Muscle layer of duodenum (tissue), 2 donors: ENCODE data around the gene CCDC187.

Experiments used
- H3K27ac ChIP-seq: one replicate; pipeline ENCODE4 v1.7.0; 2013; ENCODE audit warnings: mild to moderate bottlenecking, low read length
- H3K27me3 ChIP-seq: one replicate; pipeline ENCODE4 v1.7.0; 2013; ENCODE audit warnings: low read depth, mild to moderate bottlenecking, control low read depth, low read length
- H3K36me3 ChIP-seq, 2 donors: one replicate each; pipeline ENCODE4 v1.7.0; 2013; ENCODE audit warnings: low read length in 2 of 2, control low read depth in 1 of 2, mild to moderate bottlenecking in 1 of 2; ENCODE audit not compliant: insufficient read depth in 2 of 2, control insufficient read depth in 1 of 2
- H3K4me1 ChIP-seq, 2 donors: one replicate each; pipeline ENCODE4 v1.7.0; 2013; ENCODE audit warnings: low read length in 2 of 2, mild to moderate bottlenecking in 2 of 2, control low read depth in 1 of 2, moderate library complexity in 1 of 2; ENCODE audit not compliant: insufficient read depth in 2 of 2, control insufficient read depth in 1 of 2
- H3K4me3 ChIP-seq, 2 donors: one replicate each; pipeline ENCODE4 v1.7.0; 2013; ENCODE audit warnings: low read length in 2 of 2, low read depth in 1 of 2, mild to moderate bottlenecking in 1 of 2
- H3K9me3 ChIP-seq, 2 donors: one replicate each; pipeline ENCODE4 v1.7.0; 2013; ENCODE audit warnings: low read length in 2 of 2, control low read depth in 1 of 2, mild to moderate bottlenecking in 1 of 2; ENCODE audit not compliant: control insufficient read depth in 1 of 2
- donor health status: healthy.

The CCDC187 gene

GRCh38 chr9:136277746-136278145, 26.1 kb downstream of the CCDC187 start:
- no peaks in the 10 kb centered on the region for H3K4me1 ChIP-seq
- H3K4me3 ChIP-seq, result no peak overlapping the region
- H3K27ac ChIP-seq, result no peak overlapping the region
- H3K9me3 ChIP-seq, result no peaks in the 10 kb centered on the region
- no peaks in the 10 kb centered on the region for H3K36me3 ChIP-seq
- H3K27me3 ChIP-seq, result no peaks in the 10 kb centered on the region

- no peak overlapping the region for H3K27ac ChIP-seq
- no peaks in the 10 kb centered on the region for H3K27me3 ChIP-seq
- H3K4me1 ChIP-seq, result no peaks in the 10 kb centered on the region
- no peaks in the 10 kb centered on the region for H3K36me3 ChIP-seq
- H3K9me3 ChIP-seq, result no peaks in the 10 kb centered on the region
- no peak overlapping the region for H3K4me3 ChIP-seq
Measured at GRCh38 chr9:136276716-136277115, 27.2 kb downstream of the CCDC187 start.

- no peaks in the 10 kb centered on the region for H3K36me3 ChIP-seq
- H3K9me3 ChIP-seq, result no peaks in the 10 kb centered on the region
- H3K27me3 ChIP-seq, result no peaks in the 10 kb centered on the region
- H3K4me3 ChIP-seq, result no peak overlapping the region
- no peak overlapping the region for H3K27ac ChIP-seq
- no peaks in the 10 kb centered on the region for H3K4me1 ChIP-seq
Measured at GRCh38 chr9:136275655-136276429, 28.1 kb downstream of the CCDC187 start.

GRCh38 chr9:136274786-136275654, 28.9 kb downstream of the CCDC187 start:
- Histone ChIP-seq H3K4me3 (no peak overlapping the region), H3K27ac (no peak overlapping the region), H3K4me1 (no peaks in the 10 kb centered on the region), H3K27me3 (no peaks in the 10 kb centered on the region), H3K9me3 (no peaks in the 10 kb centered on the region), H3K36me3 (no peaks in the 10 kb centered on the region)

- Histone ChIP-seq H3K9me3 (no peaks in the 10 kb centered on the region), H3K27me3 (no peaks in the 10 kb centered on the region), H3K4me3 (no peak overlapping the region), H3K36me3 (no peaks in the 10 kb centered on the region), H3K4me1 (no peaks in the 10 kb centered on the region), H3K27ac (no peak overlapping the region)
Measured at GRCh38 chr9:136273921-136274785, 29.7 kb downstream of the CCDC187 start.

- no peak overlapping the region for H3K27ac ChIP-seq
- H3K4me3 ChIP-seq, result no peak overlapping the region
- no peaks in the 10 kb centered on the region for H3K27me3 ChIP-seq
- H3K36me3 ChIP-seq, result no peaks in the 10 kb centered on the region
- peaks cover 0 to 3% of the 10 kb centered on the region in 2 donors for H3K4me1 ChIP-seq
- H3K9me3 ChIP-seq, result no peaks in the 10 kb centered on the region
Measured at GRCh38 chr9:136273244-136273865, 30.5 kb downstream of the CCDC187 start.

GRCh38 chr9:136270173-136270705, 33.7 kb downstream of the CCDC187 start:
- Histone ChIP-seq H3K27me3 (no peaks in the 10 kb centered on the region), H3K36me3 (no peaks in the 10 kb centered on the region), H3K9me3 (no peaks in the 10 kb centered on the region), H3K4me1 (peaks cover 0 to 14% of the 10 kb centered on the region in 2 donors), H3K27ac (no peak overlapping the region), H3K4me3 (no peak overlapping the region)

- Histone ChIP-seq H3K4me3 (no peak overlapping the region), H3K27ac (no peak overlapping the region), H3K36me3 (no peaks in the 10 kb centered on the region), H3K27me3 (no peaks in the 10 kb centered on the region), H3K4me1 (peaks cover 0 to 14% of the 10 kb centered on the region in 2 donors), H3K9me3 (no peaks in the 10 kb centered on the region)
Measured at GRCh38 chr9:136268735-136269134, 35.2 kb downstream of the CCDC187 start.

GRCh38 chr9:136268318-136268717, 35.6 kb downstream of the CCDC187 start:
- no peaks in the 10 kb centered on the region for H3K9me3 ChIP-seq
- no peaks in the 10 kb centered on the region for H3K27me3 ChIP-seq
- H3K27ac ChIP-seq, result no peak overlapping the region
- H3K4me1 ChIP-seq, result peaks cover 0 to 14% of the 10 kb centered on the region in 2 donors
- H3K4me3 ChIP-seq, result no peak overlapping the region
- no peaks in the 10 kb centered on the region for H3K36me3 ChIP-seq

- Histone ChIP-seq H3K4me3 (peak overlapping the region; percentile 30 to 58), H3K36me3 (no peaks in the 10 kb centered on the region), H3K27ac (no peak overlapping the region), H3K9me3 (no peaks in the 10 kb centered on the region), H3K4me1 (peaks cover 0 to 14% of the 10 kb centered on the region in 2 donors), H3K27me3 (no peaks in the 10 kb centered on the region)
Measured at GRCh38 chr9:136267261-136268111, 36.4 kb downstream of the CCDC187 start.
